Measurements from ENCODE around the gene AXDND1. TPM values are rescaled to one million over a fixed set of nuclear protein-coding genes. Genes with fewer than 3 reads are reported as not detected.

Gene AXDND1
- total and polyA plus RNA-seq, 2 of the 8 experiments (the other 6 are each of a cell fraction or from before 2014, with no cell fraction given): 0.61 TPM; not detected in 1

DNA sequence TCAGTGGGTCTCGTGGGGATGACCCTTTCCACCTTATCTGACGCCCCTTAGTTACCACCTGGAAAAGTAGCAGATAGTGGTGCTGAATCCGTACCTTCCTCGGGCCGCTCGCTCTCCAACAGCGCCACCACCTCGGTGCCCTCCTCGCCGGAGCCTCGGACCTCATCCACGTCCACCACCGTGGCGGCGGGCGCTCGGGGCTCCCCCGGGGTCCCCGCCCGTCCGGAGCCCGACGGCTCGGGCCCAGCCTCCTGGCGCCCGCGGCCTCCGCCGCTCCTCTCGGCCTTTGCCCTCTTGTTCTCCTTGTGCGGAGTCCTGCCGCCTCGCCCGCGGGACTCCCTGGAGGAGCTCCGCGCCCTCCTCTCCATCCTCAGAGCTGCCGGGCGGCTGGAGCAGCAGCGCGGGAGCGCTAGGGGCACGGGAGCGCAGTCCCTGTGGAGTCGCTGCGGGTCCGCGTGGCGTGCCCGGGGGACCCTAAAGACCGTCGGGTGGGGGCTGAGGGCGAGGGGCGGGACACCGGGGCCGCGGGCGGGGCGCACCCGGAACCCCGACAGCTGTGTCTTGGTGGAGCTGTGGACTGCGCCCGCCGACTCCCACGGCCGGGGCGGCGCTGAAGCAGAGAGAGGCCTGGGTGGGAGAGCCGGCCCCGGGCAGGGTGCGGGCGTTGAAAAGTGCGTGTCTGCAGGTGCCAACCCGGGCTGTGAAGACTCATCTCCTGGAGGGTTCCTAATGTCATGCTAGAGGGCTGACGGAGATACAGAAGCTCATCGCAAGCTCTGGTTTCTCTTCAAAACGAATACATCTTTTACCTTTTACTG lies 209.9 kb downstream of the AXDND1 start, which contains the start of gene NPHS2:
NPHS2 (minus strand) TSS at position 452 of the 818 bp plus-strand sequence; CDS start at position 368, 84 bp downstream.
- Histone ChIP-seq H2BK12ac (ENCODE audit: low read depth, low read length) (no peak within 1 kb of the TSS), H2AFZ (ENCODE audit: low read length) (0 out of 2 replicates have a peak within 1 kb of the TSS, but pooled peaks have one; percentile 51), H3K27ac (ENCODE audit: low read depth, low read length) (no peak within 1 kb of the TSS), H3K4ac (replicated peaks; ENCODE audit: insufficient read length, low read depth, low read length) (no peak within 1 kb of the TSS), H2BK5ac (ENCODE audit: low read depth, low read length) (no peak within 1 kb of the TSS), H3K14ac (ENCODE audit: insufficient read length) (no peak within 1 kb of the TSS), H2BK120ac (replicated peaks; ENCODE audit: low read depth, low read length) (no peak within 1 kb of the TSS), H3K23me2 (ENCODE audit: low read depth, low read length) (peaks cover 7% of the 10 kb centered on the region; the same call in 1 of the 2 replicates), H3K9me3 (ENCODE audit: insufficient read depth in 2 of 2, low read depth in 1 of 2, low read length in 1 of 2) (no peaks in the 10 kb centered on the region; a peak in 1 of 4 replicates), H3K56ac (replicated peaks; ENCODE audit: insufficient read length, low read depth, low read length) (no peak within 1 kb of the TSS), H3K36me3 (ENCODE audit: control insufficient read depth in 2 of 4, insufficient read depth in 4 of 4, low read length in 3 of 4) (no peaks in the 10 kb centered on the region), H4K91ac (replicated peaks; ENCODE audit: insufficient read length, low read length) (no peak within 1 kb of the TSS), H2BK20ac (ENCODE audit: low read length) (0 out of 2 replicates have a peak within 1 kb of the TSS, but pooled peaks have one; percentile 32), H3K79me2 (ENCODE audit: control insufficient read depth in 1 of 2, insufficient read depth in 2 of 2, low read length in 2 of 2) (no peaks in the 10 kb centered on the region), H2AK5ac (ENCODE audit: low read depth, low read length) (no peak within 1 kb of the TSS), H2BK15ac (ENCODE audit: low read length) (no peak within 1 kb of the TSS), H4K5ac (ENCODE audit: insufficient read length, low read depth, low read length) (no peak within 1 kb of the TSS), H3K18ac (ENCODE audit: extremely low read depth, low read length) (no peak within 1 kb of the TSS; the same call in none of the 2 replicates), H3K23ac (ENCODE audit: insufficient read length) (no peak within 1 kb of the TSS), H3K79me1 (ENCODE audit: low read depth, low read length) (no peaks in the 10 kb centered on the region), H3K9ac (replicated peaks in 1 of 4; ENCODE audit: extremely low read depth in 1 of 4, low read depth in 3 of 4, low read length in 3 of 4) (0 out of 7 replicates have a peak within 1 kb of the TSS, but pooled peaks of 1 of the 4 experiments have one; percentile 7), H3K27me3 (replicated peaks in 1 of 4; ENCODE audit: control insufficient read depth in 3 of 4, extremely low read depth in 1 of 4, insufficient read depth in 3 of 4, low read length in 3 of 4) (peaks cover 19 to 35% (median 32%) of the 10 kb centered on the region in 4 experiments), H3K4me1 (replicated peaks in 1 of 4; ENCODE audit: control insufficient read depth in 3 of 4, insufficient read depth in 4 of 4, low read length in 3 of 4) (no peaks in the 10 kb centered on the region; a peak in 1 of 7 replicates), H4K8ac (ENCODE audit: extremely low read depth, insufficient read depth, low read length) (no peak within 1 kb of the TSS), H3K4me2 (ENCODE audit: insufficient read depth in 1 of 2, low read depth in 2 of 2, low read length in 2 of 2) (peak within 1 kb of the TSS; percentile 67 to 74), H3K4me3 (ENCODE audit: extremely low read depth in 1 of 4, insufficient read depth in 2 of 4, low read depth in 3 of 4, low read length in 4 of 4) (peak within 1 kb of the TSS; percentile 39 to 65 (median 44)), H4K20me1 (replicated peaks in 1 of 2; ENCODE audit: control insufficient read depth in 1 of 2, insufficient read depth in 2 of 2, low read length in 2 of 2) (no peaks in the 10 kb centered on the region)
- 6% methylated on average over 52 of the region's 77 CpGs; no CpG with 5 or more reads in 1 of the 2 experiments for WGBS, 2 experiments (ENCODE audit: extremely low coverage in 1 of 2, insufficient coverage in 1 of 2, insufficient read length in 1 of 2, insufficient replicate concordance in 2 of 2, low coverage in 1 of 2, low lambda C conversion rate in 2 of 2, missing lambda C conversion rate in 1 of 2)
- ChIA-PET POLR2A (ENCODE audit: partially characterized antibody) (interaction anchor here (1.4 kb wide), 1 partner anchor 9 kb away, joined by 4 read pairs; no protein-coding TSS in a partner anchor), CTCF (ENCODE audit: partially characterized antibody) (interaction anchor here (0.5 to 2.7 kb wide), 9 partner anchors 9 to 258 kb away, joined by 3 to 10 read pairs (median 3); partner anchors contain the start of gene TDRD5)
- DNase-seq (ENCODE audit: low read depth in 1 of 2, low spot score in 2 of 2) (peak in 1 of 2 experiments; percentile 74), FAIRE-seq (no peak)
- TF ChIP-seq EGR1 (IDR thresholded peaks at IDR 0.05; ENCODE audit: borderline replicate concordance, low read depth, low read length): no peak
- TF ChIP-seq ZNF274 (IDR thresholded peaks at IDR 0.05; ENCODE audit: borderline replicate concordance, extremely low read depth, low read length): no peak
- TF ChIP-seq TCF12 (IDR thresholded peaks at IDR 0.05; ENCODE audit: low read depth, low read length): no peak
- TF ChIP-seq SUZ12 (IDR thresholded peaks at IDR 0.05; ENCODE audit: low read length): peak; percentile 69
- no peak for TF ChIP-seq CEBPB (IDR thresholded peaks at IDR 0.05; ENCODE audit: low read depth, low read length)
- no peak for TF ChIP-seq KDM5A (IDR thresholded peaks at IDR 0.05; ENCODE audit: low read length)
- TF ChIP-seq NANOG (IDR thresholded peaks at IDR 0.05; ENCODE audit: insufficient read depth, low read depth, low read length, poor library complexity, severe bottlenecking): no peak
- no peak for TF ChIP-seq SIX5 (IDR thresholded peaks at IDR 0.05; ENCODE audit: low read depth, low read length)
- TF ChIP-seq JUND (IDR thresholded peaks at IDR 0.05; ENCODE audit: low read length): no peak
- no peak for TF ChIP-seq ASH2L (IDR thresholded peaks at IDR 0.05; ENCODE audit: low read length)
- peak; percentile 91 for TF ChIP-seq KDM4A (IDR thresholded peaks at IDR 0.05; ENCODE audit: low read depth, low read length, severe bottlenecking)
- TF ChIP-seq KDM1A (IDR thresholded peaks at IDR 0.05; ENCODE audit: borderline replicate concordance, low read length): no peak
